ENCODE results near the gene NPW. TPM values are rescaled to one million over a fixed set of nuclear protein-coding genes. Genes with fewer than 3 reads are reported as not detected.
A peak's percentile ranks its signal among the peaks of the same experiment; 100 is the strongest.

NPW gene
- total RNA-seq, 4 donors from 2014 or later = not detected

DNA sequence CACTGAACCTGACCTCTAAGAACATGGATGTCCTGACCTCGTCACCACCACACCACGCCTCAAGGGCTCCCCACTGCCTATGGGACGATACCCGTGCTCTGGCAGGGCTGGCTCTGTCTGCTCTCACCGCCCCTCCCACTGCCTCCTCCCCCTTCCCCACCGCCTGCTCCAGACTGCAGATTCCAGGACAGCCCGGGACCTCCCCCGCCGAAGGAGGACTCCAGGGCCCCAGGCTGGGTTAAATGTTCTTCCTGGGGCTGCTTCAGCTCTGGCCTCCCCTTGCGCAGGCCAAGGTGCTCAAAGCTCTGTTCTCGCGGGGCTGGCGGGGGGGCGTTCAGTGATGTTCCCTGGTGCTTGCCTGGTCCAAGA, 3.1 kb downstream of the NPW start:
- Histone ChIP-seq H3K27ac (no peak overlapping the region), H3K4me3 (peak overlapping the region; percentile 27 to 49 (median 41)), H3K9me3 (no peaks in the 10 kb centered on the region), H3K27me3 (peaks cover 27 to 33% (median 31%) of the 10 kb centered on the region in 3 donors), H3K36me3 (no peaks in the 10 kb centered on the region), H3K4me1 (peaks cover 0 to 15% of the 10 kb centered on the region in 2 donors)
- no peak for DNase-seq
- in situ Hi-C loops (cut with MboI; ENCODE audit: low sequenced_read_pairs in 4 of 4) (loop anchor here in 1 of 4 donors (5.0 kb wide), 1 partner anchor 120 kb away; no protein-coding TSS in a partner anchor), intact Hi-C loops (cut with DNase I; ENCODE audit: low total_unique reads) (loop anchor here (1.0 to 2.0 kb wide), 5 partner anchors 25 to 228 kb away; partner anchors contain the start of genes ECI1, NTHL1 and TSC2)
- no peak for ATAC-seq
- TF ChIP-seq, protein P1, sequence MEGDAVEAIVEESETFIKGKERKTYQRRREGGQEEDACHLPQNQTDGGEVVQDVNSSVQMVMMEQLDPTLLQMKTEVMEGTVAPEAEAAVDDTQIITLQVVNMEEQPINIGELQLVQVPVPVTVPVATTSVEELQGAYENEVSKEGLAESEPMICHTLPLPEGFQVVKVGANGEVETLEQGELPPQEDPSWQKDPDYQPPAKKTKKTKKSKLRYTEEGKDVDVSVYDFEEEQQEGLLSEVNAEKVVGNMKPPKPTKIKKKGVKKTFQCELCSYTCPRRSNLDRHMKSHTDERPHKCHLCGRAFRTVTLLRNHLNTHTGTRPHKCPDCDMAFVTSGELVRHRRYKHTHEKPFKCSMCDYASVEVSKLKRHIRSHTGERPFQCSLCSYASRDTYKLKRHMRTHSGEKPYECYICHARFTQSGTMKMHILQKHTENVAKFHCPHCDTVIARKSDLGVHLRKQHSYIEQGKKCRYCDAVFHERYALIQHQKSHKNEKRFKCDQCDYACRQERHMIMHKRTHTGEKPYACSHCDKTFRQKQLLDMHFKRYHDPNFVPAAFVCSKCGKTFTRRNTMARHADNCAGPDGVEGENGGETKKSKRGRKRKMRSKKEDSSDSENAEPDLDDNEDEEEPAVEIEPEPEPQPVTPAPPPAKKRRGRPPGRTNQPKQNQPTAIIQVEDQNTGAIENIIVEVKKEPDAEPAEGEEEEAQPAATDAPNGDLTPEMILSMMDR (IDR thresholded peaks at IDR 0.05 in 4 of 5, conservative IDR thresholded peaks at IDR 0.05 in 1 of 5) = no peak
- TF ChIP-seq POLR2A (IDR thresholded peaks at IDR 0.05) = no peak

DNA sequence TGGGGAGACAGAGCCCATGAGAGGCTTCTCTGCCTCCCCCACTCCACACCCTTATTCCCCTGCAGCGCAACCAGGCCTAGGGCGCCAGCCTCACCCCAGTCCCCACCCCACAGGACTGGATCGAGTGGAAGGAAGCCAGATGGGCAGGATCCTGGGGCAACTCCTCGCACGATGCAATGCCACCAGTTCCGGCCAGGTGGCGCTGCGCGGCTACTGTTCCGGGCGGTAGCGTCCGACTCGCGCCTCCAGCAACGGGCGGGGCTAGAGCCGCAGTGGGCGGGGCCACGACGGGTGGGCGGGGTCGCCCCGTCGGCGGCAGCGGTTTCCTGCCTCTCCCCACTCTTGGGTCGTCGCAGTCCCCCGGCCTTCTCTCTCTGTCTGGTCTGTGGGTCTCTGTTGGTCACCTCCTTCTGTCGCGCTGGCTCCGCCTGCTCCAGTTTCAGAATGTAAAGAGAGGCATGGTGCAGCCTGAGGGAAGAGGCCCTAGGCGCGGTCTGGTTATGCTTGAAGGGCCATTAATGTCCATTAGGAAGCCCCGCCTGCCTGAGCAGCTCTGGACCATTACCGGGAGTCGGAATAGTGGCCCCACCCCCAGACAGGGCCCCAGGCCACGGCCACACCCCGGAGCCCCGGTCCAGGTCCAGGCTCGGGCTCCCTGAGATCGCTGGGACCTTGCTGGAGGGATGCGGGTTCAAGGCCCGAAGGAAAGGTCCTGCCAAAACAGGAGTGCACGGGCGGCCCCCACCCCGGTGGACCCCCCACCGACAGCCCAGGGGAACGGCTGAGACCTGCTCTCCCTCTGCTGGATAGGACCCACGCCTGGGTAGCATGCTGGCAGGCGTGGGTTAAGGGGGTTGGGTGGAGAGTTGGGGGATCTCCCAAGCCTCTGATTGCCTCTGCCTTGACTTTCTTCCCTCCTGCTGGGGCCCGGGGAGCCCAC, 3.8 kb downstream of the NPW start:
- in situ Hi-C loops (cut with MboI; ENCODE audit: low sequenced_read_pairs in 4 of 4) (loop anchor here in 1 of 4 donors (5.0 kb wide), 1 partner anchor 119 kb away; no protein-coding TSS in a partner anchor), intact Hi-C loops (cut with DNase I; ENCODE audit: low total_unique reads) (loop anchor here (1.0 to 2.0 kb wide), 5 partner anchors 24 to 227 kb away; partner anchors contain the start of genes ECI1, NTHL1 and TSC2)
- ATAC-seq (peak; percentile 80 to 83), DNase-seq (peak; percentile 87 to 88)
- Histone ChIP-seq H3K4me1 (peaks cover 0 to 16% of the 10 kb centered on the region in 2 donors), H3K27me3 (peaks cover 27 to 33% (median 31%) of the 10 kb centered on the region in 3 donors), H3K4me3 (peak overlapping the region; percentile 37 to 63 (median 44)), H3K9me3 (no peaks in the 10 kb centered on the region), H3K36me3 (no peaks in the 10 kb centered on the region), H3K27ac (peak overlapping the region; percentile 54 to 80 (median 64))
- TF ChIP-seq, protein P1 (IDR thresholded peaks at IDR 0.05 in 4 of 5, conservative IDR thresholded peaks at IDR 0.05 in 1 of 5) = peak; percentile 95 to 99 (median 98)
- TF ChIP-seq POLR2A (IDR thresholded peaks at IDR 0.05) = peak in 1 of 2 donors; percentile 48

DNA sequence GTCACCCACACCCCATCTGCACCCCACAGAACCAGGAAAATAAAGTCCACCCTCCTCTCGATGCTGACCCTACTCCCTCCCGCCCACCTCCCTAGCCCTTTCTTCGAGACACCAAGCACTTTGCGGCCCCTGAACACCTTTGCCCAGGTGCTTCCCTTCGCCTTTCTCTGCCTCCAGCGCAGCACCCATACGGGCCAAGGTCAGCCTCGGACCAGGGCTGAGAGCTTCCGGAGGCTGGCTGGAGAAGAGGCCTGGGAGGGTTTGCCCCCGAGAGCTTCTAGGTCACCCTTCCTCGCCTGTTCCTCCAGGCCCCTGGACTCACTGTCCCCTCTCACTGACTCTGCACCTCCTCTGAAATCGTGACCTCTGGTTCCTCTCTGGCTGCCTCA, 4.4 kb downstream of the NPW start:
- Histone ChIP-seq H3K4me1 (peaks cover 0 to 16% of the 10 kb centered on the region in 2 donors), H3K27me3 (peaks cover 27 to 28% (median 27%) of the 10 kb centered on the region in 3 donors), H3K36me3 (no peaks in the 10 kb centered on the region), H3K27ac (peak overlapping the region; percentile 54 to 80 (median 64)), H3K4me3 (peak overlapping the region; percentile 2 to 63 (median 43)), H3K9me3 (no peaks in the 10 kb centered on the region)
- intact Hi-C loops (cut with DNase I; ENCODE audit: low total_unique reads) (no loop called here), in situ Hi-C loops (cut with MboI; ENCODE audit: low sequenced_read_pairs in 4 of 4) (loop anchor here in 1 of 4 donors (5.0 kb wide), 1 partner anchor 118 kb away; no protein-coding TSS in a partner anchor)
- no peak for TF ChIP-seq POLR2A (IDR thresholded peaks at IDR 0.05)
- TF ChIP-seq, protein P1 (IDR thresholded peaks at IDR 0.05 in 4 of 5, conservative IDR thresholded peaks at IDR 0.05 in 1 of 5) = no peak
- no peak for DNase-seq
- ATAC-seq = no peak

DNA sequence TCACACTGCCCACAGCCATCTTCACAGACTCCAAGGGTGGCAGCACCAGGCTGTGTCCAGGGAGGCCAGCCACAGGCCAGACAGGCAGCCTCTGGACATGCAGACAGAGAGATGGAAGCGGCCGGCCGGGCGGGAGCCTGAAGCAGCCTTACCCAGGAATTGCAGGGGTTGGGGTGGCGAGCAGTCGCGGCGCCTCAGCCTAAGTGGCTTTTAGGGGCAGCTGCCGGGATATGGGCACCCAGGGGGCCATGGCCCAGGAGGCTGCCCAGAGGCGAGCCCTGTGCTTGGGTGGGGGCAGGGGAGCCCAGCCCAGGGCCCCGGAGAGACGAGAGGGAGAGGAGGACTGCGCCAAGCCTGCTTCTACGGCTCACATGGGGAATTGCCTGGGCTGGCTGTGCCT, 5.7 kb downstream of the NPW start:
- Histone ChIP-seq H3K4me3 (no peak overlapping the region), H3K4me1 (peaks cover 0 to 13% of the 10 kb centered on the region in 2 donors), H3K36me3 (no peaks in the 10 kb centered on the region), H3K27ac (peak overlapping the region in 1 of 4 donors; percentile 8), H3K27me3 (peaks cover 15 to 17% (median 16%) of the 10 kb centered on the region in 3 donors), H3K9me3 (no peaks in the 10 kb centered on the region)
- DNase-seq (no peak), ATAC-seq (no peak)
- TF ChIP-seq POLR2A (IDR thresholded peaks at IDR 0.05) = no peak
- TF ChIP-seq, protein P1 (IDR thresholded peaks at IDR 0.05 in 4 of 5, conservative IDR thresholded peaks at IDR 0.05 in 1 of 5) = no peak
- intact Hi-C loops (cut with DNase I; ENCODE audit: low total_unique reads) = no loop called here
- in situ Hi-C loops (cut with MboI; ENCODE audit: low sequenced_read_pairs in 4 of 4) = no loop called here

All from gastrocnemius medialis (tissue), 4 donors.